ENCODE data around the gene ZNF668.
"Not testable (repeated sequence)": the region's sequence is repeated elsewhere in the genome, so short reads cannot be mapped to it uniquely, and the experiment has no call there.

ZNF668 gene

DNA sequence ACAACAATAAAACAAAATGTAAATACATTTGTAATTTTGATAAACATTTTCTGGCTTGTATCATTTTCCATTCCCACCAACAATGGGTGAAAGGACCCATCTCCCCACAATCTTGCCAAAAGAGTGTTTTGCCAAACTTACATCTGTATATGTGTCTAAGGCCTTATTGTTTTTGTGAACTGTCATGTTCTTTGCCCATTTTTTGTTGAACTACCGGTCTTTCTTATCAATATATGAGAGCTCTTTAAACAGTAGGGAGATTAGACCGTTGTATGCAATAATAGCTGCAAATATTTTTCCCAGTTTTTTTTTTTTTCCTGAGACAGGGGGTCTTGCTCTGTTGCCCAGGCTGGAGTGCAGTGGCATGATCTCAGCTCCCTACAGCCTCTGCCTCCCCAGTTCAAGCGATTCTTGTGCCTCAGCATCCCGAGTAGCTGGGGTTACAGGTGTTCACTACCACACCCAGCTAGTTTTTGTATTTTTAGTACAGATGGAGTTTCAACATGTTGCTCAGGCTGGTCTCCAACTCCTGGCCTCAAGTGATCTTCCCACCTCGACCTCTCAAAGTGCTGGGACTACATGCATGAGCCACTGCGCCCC lies 50.3 kb downstream of the ZNF668 start:
- TF ChIP-seq ESRRG (CRISPR knock-in tag; IDR thresholded peaks at IDR 0.05) (no peak), ZNF565 (CRISPR knock-in tag; conservative IDR thresholded peaks at IDR 0.05; ENCODE audit: low read depth) (no peak), ZFP3 (CRISPR knock-in tag; IDR thresholded peaks at IDR 0.05) (no peak), GLIS3 (CRISPR knock-in tag; IDR thresholded peaks at IDR 0.05) (no peak), TOX (CRISPR knock-in tag; IDR thresholded peaks at IDR 0.05; ENCODE audit: borderline replicate concordance) (no peak), PPARA (CRISPR knock-in tag; IDR thresholded peaks at IDR 0.05; ENCODE audit: borderline replicate concordance) (no peak), RARB (CRISPR knock-in tag; IDR thresholded peaks at IDR 0.05) (no peak), TCF4 (CRISPR knock-in tag; IDR thresholded peaks at IDR 0.05; ENCODE audit: borderline replicate concordance) (no peak), SNAI2 (CRISPR knock-in tag; IDR thresholded peaks at IDR 0.05) (no peak)
- TF ChIP-seq, protein P1, sequence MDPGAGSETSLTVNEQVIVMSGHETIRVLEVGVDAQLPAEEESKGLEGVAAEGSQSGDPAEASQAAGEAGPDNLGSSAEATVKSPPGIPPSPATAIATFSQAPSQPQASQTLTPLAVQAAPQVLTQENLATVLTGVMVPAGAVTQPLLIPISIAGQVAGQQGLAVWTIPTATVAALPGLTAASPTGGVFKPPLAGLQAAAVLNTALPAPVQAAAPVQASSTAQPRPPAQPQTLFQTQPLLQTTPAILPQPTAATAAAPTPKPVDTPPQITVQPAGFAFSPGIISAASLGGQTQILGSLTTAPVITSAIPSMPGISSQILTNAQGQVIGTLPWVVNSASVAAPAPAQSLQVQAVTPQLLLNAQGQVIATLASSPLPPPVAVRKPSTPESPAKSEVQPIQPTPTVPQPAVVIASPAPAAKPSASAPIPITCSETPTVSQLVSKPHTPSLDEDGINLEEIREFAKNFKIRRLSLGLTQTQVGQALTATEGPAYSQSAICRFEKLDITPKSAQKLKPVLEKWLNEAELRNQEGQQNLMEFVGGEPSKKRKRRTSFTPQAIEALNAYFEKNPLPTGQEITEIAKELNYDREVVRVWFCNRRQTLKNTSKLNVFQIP (CRISPR knock-in tag; IDR thresholded peaks at IDR 0.05; ENCODE audit: borderline replicate concordance, low read depth): no peak
- TF ChIP-seq, protein P2, sequence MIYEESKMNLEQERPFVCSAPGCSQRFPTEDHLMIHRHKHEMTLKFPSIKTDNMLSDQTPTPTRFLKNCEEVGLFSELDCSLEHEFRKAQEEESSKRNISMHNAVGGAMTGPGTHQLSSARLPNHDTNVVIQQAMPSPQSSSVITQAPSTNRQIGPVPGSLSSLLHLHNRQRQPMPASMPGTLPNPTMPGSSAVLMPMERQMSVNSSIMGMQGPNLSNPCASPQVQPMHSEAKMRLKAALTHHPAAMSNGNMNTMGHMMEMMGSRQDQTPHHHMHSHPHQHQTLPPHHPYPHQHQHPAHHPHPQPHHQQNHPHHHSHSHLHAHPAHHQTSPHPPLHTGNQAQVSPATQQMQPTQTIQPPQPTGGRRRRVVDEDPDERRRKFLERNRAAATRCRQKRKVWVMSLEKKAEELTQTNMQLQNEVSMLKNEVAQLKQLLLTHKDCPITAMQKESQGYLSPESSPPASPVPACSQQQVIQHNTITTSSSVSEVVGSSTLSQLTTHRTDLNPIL (CRISPR knock-in tag; IDR thresholded peaks at IDR 0.05; ENCODE audit: low read depth): no peak
- no peak for ATAC-seq

DNA sequence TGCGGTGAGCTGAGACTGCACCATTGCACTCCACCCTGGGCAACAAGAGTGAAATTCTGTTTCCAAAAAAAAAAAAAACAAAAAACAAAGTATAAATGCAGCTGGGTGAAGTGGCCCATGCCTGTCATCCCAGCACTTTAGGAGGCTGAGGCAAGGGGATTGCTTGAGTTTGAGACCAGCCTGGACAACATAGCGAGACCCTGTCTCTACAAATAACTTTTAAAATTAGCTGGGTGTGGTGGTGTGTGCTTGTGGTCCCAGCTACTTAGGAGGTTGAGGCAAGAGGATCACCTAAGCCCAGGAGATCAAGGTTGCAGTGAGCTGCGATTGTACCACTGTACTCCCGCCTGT lies 50.8 kb downstream of the ZNF668 start:
- no peak for TF ChIP-seq CSDC2 (CRISPR knock-in tag; IDR thresholded peaks at IDR 0.05)
- TF ChIP-seq ISL1 (CRISPR knock-in tag; IDR thresholded peaks at IDR 0.05): no peak
- no peak for TF ChIP-seq ZNF70 (CRISPR knock-in tag; IDR thresholded peaks at IDR 0.05)
- no peak for TF ChIP-seq ZC3H10 (CRISPR knock-in tag; IDR thresholded peaks at IDR 0.05)
- TF ChIP-seq, protein P3, sequence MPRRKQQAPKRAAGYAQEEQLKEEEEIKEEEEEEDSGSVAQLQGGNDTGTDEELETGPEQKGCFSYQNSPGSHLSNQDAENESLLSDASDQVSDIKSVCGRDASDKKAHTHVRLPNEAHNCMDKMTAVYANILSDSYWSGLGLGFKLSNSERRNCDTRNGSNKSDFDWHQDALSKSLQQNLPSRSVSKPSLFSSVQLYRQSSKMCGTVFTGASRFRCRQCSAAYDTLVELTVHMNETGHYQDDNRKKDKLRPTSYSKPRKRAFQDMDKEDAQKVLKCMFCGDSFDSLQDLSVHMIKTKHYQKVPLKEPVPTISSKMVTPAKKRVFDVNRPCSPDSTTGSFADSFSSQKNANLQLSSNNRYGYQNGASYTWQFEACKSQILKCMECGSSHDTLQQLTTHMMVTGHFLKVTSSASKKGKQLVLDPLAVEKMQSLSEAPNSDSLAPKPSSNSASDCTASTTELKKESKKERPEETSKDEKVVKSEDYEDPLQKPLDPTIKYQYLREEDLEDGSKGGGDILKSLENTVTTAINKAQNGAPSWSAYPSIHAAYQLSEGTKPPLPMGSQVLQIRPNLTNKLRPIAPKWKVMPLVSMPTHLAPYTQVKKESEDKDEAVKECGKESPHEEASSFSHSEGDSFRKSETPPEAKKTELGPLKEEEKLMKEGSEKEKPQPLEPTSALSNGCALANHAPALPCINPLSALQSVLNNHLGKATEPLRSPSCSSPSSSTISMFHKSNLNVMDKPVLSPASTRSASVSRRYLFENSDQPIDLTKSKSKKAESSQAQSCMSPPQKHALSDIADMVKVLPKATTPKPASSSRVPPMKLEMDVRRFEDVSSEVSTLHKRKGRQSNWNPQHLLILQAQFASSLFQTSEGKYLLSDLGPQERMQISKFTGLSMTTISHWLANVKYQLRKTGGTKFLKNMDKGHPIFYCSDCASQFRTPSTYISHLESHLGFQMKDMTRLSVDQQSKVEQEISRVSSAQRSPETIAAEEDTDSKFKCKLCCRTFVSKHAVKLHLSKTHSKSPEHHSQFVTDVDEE (CRISPR knock-in tag; IDR thresholded peaks at IDR 0.05): no peak
- TF ChIP-seq TOX (CRISPR knock-in tag; IDR thresholded peaks at IDR 0.05; ENCODE audit: borderline replicate concordance): no peak
- no peak for ATAC-seq

DNA sequence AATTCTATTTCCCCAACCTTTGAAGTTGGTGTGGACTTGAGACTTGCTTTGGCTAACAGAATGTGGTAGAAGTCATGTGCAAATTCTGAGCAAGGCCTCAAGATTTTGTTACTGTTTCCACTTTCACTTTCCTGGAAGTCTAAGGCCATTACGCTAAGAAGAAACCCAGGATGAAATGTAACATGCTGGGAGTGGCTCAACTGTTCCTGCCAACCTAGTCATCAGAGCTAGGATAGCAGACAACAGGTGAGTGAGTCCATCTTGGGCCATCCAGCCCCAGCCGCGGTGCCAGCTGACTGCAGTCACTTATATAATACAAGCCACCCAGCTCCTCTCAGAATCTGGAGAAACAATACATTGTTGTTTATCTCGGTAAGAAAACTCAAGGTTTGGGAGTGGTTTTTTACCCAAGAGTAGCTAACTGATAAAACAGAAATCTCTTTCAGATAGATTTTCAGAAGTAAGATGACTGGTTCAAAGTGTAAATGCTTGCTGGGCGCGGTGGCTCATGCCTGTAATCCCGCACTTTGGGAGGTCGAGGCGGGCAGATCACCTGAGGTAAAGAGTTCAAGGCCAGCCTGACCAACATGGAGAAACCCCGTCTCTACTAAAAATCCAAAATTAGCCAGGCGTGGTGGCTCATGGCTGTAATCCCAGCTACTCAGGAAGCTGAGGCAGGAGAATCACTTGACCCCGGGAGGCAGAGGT lies 51.3 kb downstream of the ZNF668 start:
- ATAC-seq: no peak
- TF ChIP-seq RARB (CRISPR knock-in tag; IDR thresholded peaks at IDR 0.05): no peak

DNA sequence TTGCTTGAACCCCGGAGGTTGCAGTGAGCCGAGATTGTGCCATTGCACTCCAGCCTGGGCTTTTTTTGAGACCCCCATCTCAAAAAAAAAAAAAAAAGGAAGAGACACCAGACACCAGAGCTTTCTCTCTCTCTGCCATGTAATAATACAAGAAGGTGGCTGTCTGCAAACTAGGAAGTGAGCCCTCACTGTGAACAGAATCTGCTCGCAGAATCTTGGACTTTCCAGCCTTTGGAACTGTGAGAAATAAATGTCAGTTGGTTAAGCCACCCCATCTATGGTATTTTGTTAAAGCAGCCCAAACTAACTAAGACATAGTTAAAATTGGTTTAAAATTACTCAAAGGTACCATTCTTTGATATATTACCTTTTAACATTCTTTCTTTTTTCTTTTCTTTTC lies 53.5 kb downstream of the ZNF668 start:
- no peak for ATAC-seq
- TF ChIP-seq OSR1 (CRISPR knock-in tag; IDR thresholded peaks at IDR 0.05) (no peak), ZNF70 (CRISPR knock-in tag; IDR thresholded peaks at IDR 0.05) (no peak), ZNF565 (CRISPR knock-in tag; conservative IDR thresholded peaks at IDR 0.05; ENCODE audit: low read depth) (no peak), BACH2 (CRISPR knock-in tag; IDR thresholded peaks at IDR 0.05; ENCODE audit: borderline replicate concordance) (no peak)

DNA sequence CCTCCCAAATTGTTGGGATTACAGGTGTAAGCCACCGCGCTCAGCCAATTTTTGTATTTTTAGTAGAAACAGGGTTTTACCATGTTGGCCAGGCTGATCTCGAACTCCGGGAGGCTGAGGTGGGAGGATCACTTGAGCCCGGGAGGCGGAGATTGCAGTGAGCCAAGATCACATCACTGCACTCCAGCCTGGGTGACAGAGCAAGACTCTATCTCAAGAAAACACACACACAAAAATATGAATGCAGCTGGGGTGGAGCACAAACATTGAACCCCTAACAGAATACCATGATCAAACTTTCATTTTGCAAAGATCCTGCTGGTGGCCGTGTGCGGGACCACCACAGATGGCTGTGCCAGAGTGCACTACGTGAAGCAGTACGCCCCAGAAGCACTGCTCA lies 56.3 kb downstream of the ZNF668 start:
- ATAC-seq: not testable (repeated sequence)

DNA sequence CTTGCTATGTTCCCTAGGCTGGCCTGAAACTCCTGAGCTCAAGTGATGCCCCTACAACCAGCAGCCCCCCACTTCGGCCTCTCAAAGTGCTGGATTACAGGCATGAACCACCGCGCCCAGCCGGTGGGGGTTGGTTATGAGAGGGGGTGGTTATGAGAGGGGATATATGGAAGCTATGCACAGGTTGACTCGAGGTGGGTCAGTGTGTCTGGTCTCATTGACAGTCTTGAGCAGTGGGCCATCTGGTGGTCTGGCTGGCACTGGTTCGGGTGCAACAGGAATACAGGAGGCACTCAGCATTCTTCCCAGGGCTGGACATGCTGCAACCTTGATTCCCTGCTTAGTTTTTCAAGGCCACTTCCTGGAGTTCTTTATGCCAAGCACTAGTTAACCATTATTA lies 58.0 kb downstream of the ZNF668 start:
- peak; percentile 59 for ATAC-seq
- TF ChIP-seq, protein P2 (CRISPR knock-in tag; IDR thresholded peaks at IDR 0.05; ENCODE audit: low read depth): no peak
- no peak for TF ChIP-seq TCF4 (CRISPR knock-in tag; IDR thresholded peaks at IDR 0.05; ENCODE audit: borderline replicate concordance)

DNA sequence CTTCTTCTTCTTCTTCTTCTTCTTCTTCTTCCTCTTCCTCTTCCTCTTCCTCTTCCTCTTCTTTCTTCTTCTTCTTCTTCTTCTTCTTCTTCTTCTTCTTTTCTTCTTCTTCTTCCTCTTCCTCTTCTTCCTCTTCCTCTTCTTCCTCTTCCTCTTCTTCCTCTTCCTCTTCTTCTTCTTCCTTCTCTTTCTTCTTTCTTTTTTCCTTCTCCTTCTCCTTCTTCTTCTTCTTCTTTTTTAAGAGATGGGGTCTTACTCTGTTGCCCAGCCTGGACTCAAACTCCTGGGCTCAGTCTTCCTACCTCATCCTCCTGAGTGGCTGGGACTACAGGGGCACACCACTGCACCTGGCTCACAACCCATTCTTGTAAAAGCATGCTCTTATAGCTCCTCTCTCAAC lies 60.7 kb downstream of the ZNF668 start:
- ATAC-seq: not testable (repeated sequence)

DNA sequence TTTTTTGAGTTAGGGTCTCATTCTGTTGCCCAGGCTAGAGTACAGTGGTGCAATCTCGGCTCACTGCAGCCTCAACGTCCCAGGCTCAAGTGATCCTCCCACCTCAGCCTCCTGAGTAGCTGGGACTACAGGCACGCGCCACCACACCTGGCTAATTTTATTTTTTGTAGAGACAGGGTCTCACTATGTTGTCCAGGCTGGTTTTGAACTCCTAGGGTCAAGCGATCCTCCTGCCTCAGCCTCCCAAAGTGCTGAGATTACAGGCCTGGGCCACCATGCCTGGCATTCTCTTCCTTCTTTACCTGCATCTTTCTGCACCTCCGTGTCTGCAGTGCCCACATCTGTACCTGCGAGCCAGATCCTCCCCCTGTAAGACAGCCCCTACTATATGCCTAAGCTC lies 62.2 kb downstream of the ZNF668 start:
- not testable (repeated sequence) for ATAC-seq
